PC-3 (cell line): Measurements from ENCODE around the gene TRAK1. TPM values are rescaled to one million over a fixed set of nuclear protein-coding genes. Genes with fewer than 3 reads are reported as not detected.

Source experiments
- ATAC-seq: fragments of 200-7000 bp; cut with Tn5 transposase; 2 replicates; pipeline ENCODE4 v1.9.1; 2020; ENCODE audit warnings: mild to moderate bottlenecking, moderate library complexity
- BruUV-seq: library from RNA; stranded (reverse); fragments of 400-500 nt; replicated peaks from 2 replicates; lab custom pipeline; 2021; lab: Mats Ljungman, UMichigan
- CTCF ChIA-PET: fragments of 300-600 bp; sonication (Branson Sonifier 250); formaldehyde crosslinking; loops from one replicate; lab custom pipeline; 2022; ENCODE audit warnings: antibody characterized with exemption; lab: Charles Lee
- POLR2A ChIA-PET: fragments of 300-600 bp; sonication (Branson Sonifier 250); formaldehyde crosslinking; loops from one replicate; lab custom pipeline; 2022; ENCODE audit warnings: antibody characterized with exemption; ENCODE audit not compliant: unreplicated experiment; lab: Charles Lee
- DNase-seq: peaks from one replicate; pipeline ENCODE4 v3.0.0-alpha.2; 2015
- H2AFZ ChIP-seq: fragments of 300-600 bp; sonication (generic); 2 replicates; pipeline ENCODE4 v1.6.0; 2016; ENCODE audit warnings: antibody characterized with exemption, low read length
- H3F3A ChIP-seq: fragments of 300-600 bp; sonication (generic); one replicate; pipeline ENCODE4 v1.6.0; 2017; ENCODE audit warnings: antibody characterized with exemption, low read length, control low read depth, mild to moderate bottlenecking; ENCODE audit not compliant: unreplicated experiment
- H3K27ac ChIP-seq: fragments of 300-600 bp; sonication (generic); 2 replicates; pipeline ENCODE4 v1.5.1; 2016; ENCODE audit warnings: mild to moderate bottlenecking, low read length
- H3K27me3 ChIP-seq: fragments of 300-600 bp; sonication (generic); 2 replicates; pipeline ENCODE4 v1.6.1; 2016; ENCODE audit warnings: low read length, mixed read lengths
- H3K36me3 ChIP-seq: fragments of 300-600 bp; sonication (generic); 2 replicates; pipeline ENCODE4 v1.6.1; 2016; ENCODE audit warnings: low read depth, mixed run types, low read length, mixed read lengths
- H3K4me1 ChIP-seq: fragments of 300-600 bp; sonication (generic); 2 replicates; pipeline ENCODE4 v1.5.1; 2016; ENCODE audit warnings: low read length; ENCODE audit not compliant: insufficient read depth
- H3K4me2 ChIP-seq: fragments of 300-600 bp; sonication (generic); 2 replicates; pipeline ENCODE4 v1.6.0; 2016; ENCODE audit warnings: low read length
- H3K4me3 ChIP-seq: fragments of 300-600 bp; sonication (generic); 2 replicates; pipeline ENCODE4 v1.5.1; 2016; ENCODE audit warnings: mild to moderate bottlenecking, low read length, mixed read lengths
- H3K79me2 ChIP-seq: fragments of 300-600 bp; sonication (generic); 2 replicates; pipeline ENCODE4 v1.6.1; 2017; ENCODE audit warnings: low read length, mixed read lengths
- H3K9ac ChIP-seq: fragments of 300-600 bp; sonication (generic); 2 replicates; pipeline ENCODE4 v1.6.0; 2016; ENCODE audit warnings: mild to moderate bottlenecking, low read length
- H3K9me2 ChIP-seq: fragments of 300-600 bp; sonication (generic); replicated peaks from 2 replicates; pipeline ENCODE4 v1.6.1; 2016; ENCODE audit warnings: mixed run types, low read length, mixed read lengths
- H3K9me3 ChIP-seq: fragments of 300-600 bp; sonication (generic); 2 replicates; pipeline ENCODE4 v1.6.1; 2016; ENCODE audit warnings: low read length, mixed read lengths
- H4K20me1 ChIP-seq: fragments of 300-600 bp; sonication (generic); 2 replicates; pipeline ENCODE4 v1.6.1; 2016; ENCODE audit warnings: low read length, mixed read lengths
- CTCF ChIP-seq: fragments of 300-600 bp; sonication (generic); conservative IDR thresholded peaks from 2 replicates; pipeline ENCODE4 v1.5.1; 2017; ENCODE audit warnings: antibody characterized with exemption, low read depth, mild to moderate bottlenecking, low read length
- EZH2 ChIP-seq: fragments of 300-600 bp; sonication (generic); IDR thresholded peaks from one replicate; pipeline ENCODE4 v1.6.1; 2017; ENCODE audit warnings: antibody characterized with exemption, mild to moderate bottlenecking, low read length; ENCODE audit not compliant: unreplicated experiment
- EZH2phosphoT487 ChIP-seq: fragments of 300-600 bp; sonication (generic); IDR thresholded peaks from 2 replicates; pipeline ENCODE4 v1.6.1; 2018; ENCODE audit warnings: mild to moderate bottlenecking, antibody characterized with exemption, low read length, borderline replicate concordance
- intact Hi-C: fragments of 100-400 bp; cut with micrococcal nuclease; formaldehyde crosslinking; loops from 2 replicates; pipeline ENCODE4 v1.9.0; 2023
- total RNA-seq: library from RNA; depleted of rRNA; stranded (reverse); fragments of >200 nt; gene quantifications from 2 replicates; pipeline ENCODE4 v1.2.3, GENCODE V29; 2014

TRAK1 gene
- total RNA-seq, 1 experiment from 2014 or later, result 23.4 TPM

GRCh38 chr3:42061713-42062380, 29.3 kb upstream of the TRAK1 start:
- peak overlapping the region; percentile 77 for H3K4me2 ChIP-seq
- DNase-seq (peak; percentile 98), ATAC-seq (peak; percentile 97)
- peaks cover 22% of the 10 kb centered on the region for H3K4me1 ChIP-seq
- no peaks in the 10 kb centered on the region for H3K9me3 ChIP-seq
- no peaks in the 10 kb centered on the region for H3K36me3 ChIP-seq
- peak overlapping the region; percentile 14 for H3K9ac ChIP-seq
- no peaks in the 10 kb centered on the region for H3F3A ChIP-seq
- peak overlapping the region; percentile 73 for H3K27ac ChIP-seq
- H2AFZ ChIP-seq, result peak overlapping the region; percentile 39
- ChIA-PET POLR2A (interaction anchor here (0.5 kb wide), 1 partner anchor 18 kb away, joined by 3 read pairs; no protein-coding TSS in a partner anchor), CTCF (interaction anchor here (1.5 kb wide), 1 partner anchor 10 kb away, joined by 5 read pairs; no protein-coding TSS in a partner anchor)
- intact Hi-C loops, result loop anchor here (1.0 kb wide), 1 partner anchor 49 kb away; no protein-coding TSS in a partner anchor
- no peak for TF ChIP-seq EZH2phosphoT487
- TF ChIP-seq CTCF, result no peak
- no peak for TF ChIP-seq EZH2
- peaks cover 22% of the 10 kb centered on the region for H3K79me2 ChIP-seq
- H3K4me3 ChIP-seq, result peak overlapping the region; percentile 23; the same call in 1 of the 2 replicates
- H3K27me3 ChIP-seq, result no peaks in the 10 kb centered on the region
- no peaks in the 10 kb centered on the region for H4K20me1 ChIP-seq
- no peaks in the 10 kb centered on the region for H3K9me2 ChIP-seq
- BruUV-seq, result TSS peak; percentile 82

GRCh38 chr3:42062464-42062863, 28.7 kb upstream of the TRAK1 start:
- ATAC-seq, result no peak
- Histone ChIP-seq H3K36me3 (no peaks in the 10 kb centered on the region), H3K9me2 (no peaks in the 10 kb centered on the region), H3K4me3 (no peak overlapping the region), H3F3A (no peaks in the 10 kb centered on the region), H3K9ac (peak overlapping the region; percentile 14), H3K4me1 (peaks cover 22% of the 10 kb centered on the region), H3K27me3 (no peaks in the 10 kb centered on the region), H3K9me3 (no peaks in the 10 kb centered on the region), H3K79me2 (peaks cover 16% of the 10 kb centered on the region; the same call in 1 of the 2 replicates), H3K4me2 (peak overlapping the region; percentile 77), H4K20me1 (no peaks in the 10 kb centered on the region), H2AFZ (no peak overlapping the region), H3K27ac (peak overlapping the region; percentile 73)
- ChIA-PET POLR2A (interaction anchor here (1.0 kb wide), 1 partner anchor 754 kb away, joined by 5 read pairs; no protein-coding TSS in a partner anchor), CTCF (no interaction called here)
- TF ChIP-seq EZH2phosphoT487 (no peak), EZH2 (no peak), CTCF (no peak)
- no peak for DNase-seq
- BruUV-seq, result no TSS peak
- intact Hi-C loops, result no loop called here

- no peaks in the 10 kb centered on the region for H3F3A ChIP-seq
- peaks cover 22% of the 10 kb centered on the region for H3K79me2 ChIP-seq
- no peak overlapping the region for H3K27ac ChIP-seq
- H3K4me1 ChIP-seq, result peaks cover 22% of the 10 kb centered on the region
- ATAC-seq (no peak), DNase-seq (no peak)
- H3K9me3 ChIP-seq, result no peaks in the 10 kb centered on the region
- H4K20me1 ChIP-seq, result no peaks in the 10 kb centered on the region
- no peak overlapping the region for H3K4me2 ChIP-seq
- TF ChIP-seq EZH2phosphoT487 (no peak), EZH2 (no peak), CTCF (no peak)
- H3K36me3 ChIP-seq, result no peaks in the 10 kb centered on the region
- BruUV-seq, result no TSS peak
- no peaks in the 10 kb centered on the region for H3K9me2 ChIP-seq
- no peaks in the 10 kb centered on the region for H3K27me3 ChIP-seq
- no peak overlapping the region for H3K9ac ChIP-seq
- POLR2A ChIA-PET, result no interaction called here
- CTCF ChIA-PET, result no interaction called here
- intact Hi-C loops, result no loop called here
- H2AFZ ChIP-seq, result no peak overlapping the region
- no peak overlapping the region for H3K4me3 ChIP-seq
Measured at GRCh38 chr3:42063888-42064287, 27.3 kb upstream of the TRAK1 start.
